Ovary (tissue), 9 donors: ENCODE data around the gene OCA2. TPM values are rescaled to one million over a fixed set of nuclear protein-coding genes. Genes with fewer than 3 reads are reported as not detected.
"Not testable (repeated sequence)": the region's sequence is repeated elsewhere in the genome, so short reads cannot be mapped to it uniquely, and the experiment has no call there.

Experiments used
- DNase-seq, 5 donors: peaks; one replicate each; pipeline ENCODE4 v3.0.0-alpha.2; 2019 to 2020
- H3K27ac ChIP-seq, 2 donors: fragments of 200-600 bp; one replicate each; pipeline versions ENCODE4 v1.5.1 to v1.8.0; 2019 to 2022
- H3K27me3 ChIP-seq: fragments of 200-600 bp; one replicate; pipeline ENCODE4 v1.8.0; 2022
- H3K36me3 ChIP-seq: fragments of 200-600 bp; sonication (generic); one replicate; pipeline ENCODE4 v1.5.1; 2019
- H3K4me1 ChIP-seq: one replicate; pipeline ENCODE4 v1.8.1; 2013; ENCODE audit warnings: mild to moderate bottlenecking, moderate library complexity; ENCODE audit not compliant: insufficient read depth
- H3K4me3 ChIP-seq: fragments of 200-600 bp; sonication (generic); one replicate; pipeline ENCODE4 v1.5.1; 2017
- H3K9me3 ChIP-seq, 2 donors: fragments of 200-600 bp in 1 of 2; sonication (generic) in 1 of 2; one replicate each; pipeline versions ENCODE4 v1.5.1 to v1.8.1; 2013 to 2019; ENCODE audit warnings: mild to moderate bottlenecking in 1 of 2, moderate library complexity in 1 of 2
- CTCF ChIP-seq, 3 donors: fragments of 450-650 bp in 2 of 3; fragments of 200-600 bp in 1 of 3; IDR thresholded peaks; one replicate each; pipeline versions ENCODE4 v1.5.1 to v1.8.0; 2016 to 2022; ENCODE audit warnings: antibody characterized with exemption in 3 of 3, mild to moderate bottlenecking in 1 of 3
- EP300 ChIP-seq: sonication (generic); formaldehyde crosslinking; IDR thresholded peaks from one replicate; pipeline ENCODE4 v1.6.1; 2017; ENCODE audit warnings: antibody characterized with exemption
- POLR2A ChIP-seq: fragments of 450-650 bp; IDR thresholded peaks from one replicate; pipeline ENCODE4 v1.6.1; 2017; ENCODE audit warnings: antibody characterized with exemption, mild to moderate bottlenecking, moderate library complexity
- WGBS, 3 donors: extraction: QIAGEN DNeasy Blood & Tissue Kit in 1 of 3; methylation state at CpG; one replicate each; pipeline versions ENCODE4 v1.1.5 to v1.1.7; 2013 to 2017; 5-methylcytosine and 5-hydroxymethylcytosine counted together
- intact Hi-C, 4 donors: fragments of 100-400 bp; cut with DNase I; formaldehyde crosslinking; loops; one replicate each; pipeline versions ENCODE4 v1.11.0 to v1.15.1; 2022 to 2023
- polyA plus RNA-seq, 2 donors: library from polyadenylated mRNA; stranded (reverse); fragments of 200-250 nt in 1 of 2; fragments of 350-450 nt in 1 of 2; fragmentation: Illumina TruSeq in 1 of 2; extraction: RNeasy Lipid Tissue Mini Kit (QIAGEN cat#74804) in 1 of 2; gene quantifications; one replicate each; pipeline ENCODE4 v1.2.3, GENCODE V29; 2013 to 2014
- total RNA-seq, 7 donors: library from RNA; depleted of rRNA in 2 of 7; stranded (reverse); fragments of >200 nt in 2 of 7; fragmentation: NEBNext Ultra II Directional in 3 of 7; extraction: Animal tissue kit (Norgen Biotek cat#: 25700) in 3 of 7; gene quantifications; one replicate each; pipeline versions ENCODE4 v1.1.0 to v1.2.4, GENCODE V29; 2016 to 2023
- donor health status: DM: no; HTN: no; CAD: no; lungs with moderate emphysema.
- donor health status: DM: no; HTN: no; CAD: no.
- donor health status: Bipolar disorder and iron deficiency.
- donor health status: DM: yes; HTN: yes; CAD: no.
- donor health status: DM: no; HTN: no; CAD: no.
- donor health status: DM: yes; HTN: yes; CAD: no.

Gene OCA2
- total and polyA plus RNA-seq, 9 donors: 0.31 to 3.5 (median 0.68) TPM; not detected in 1

- Histone ChIP-seq H3K4me3 (no peak overlapping the region), H3K36me3 (no peaks in the 10 kb centered on the region), H3K27ac (no peak overlapping the region), H3K27me3 (no peaks in the 10 kb centered on the region), H3K9me3 (no peaks in the 10 kb centered on the region), H3K4me1 (no peaks in the 10 kb centered on the region)
- intact Hi-C loops: no loop called here
- no peak for TF ChIP-seq POLR2A
- TF ChIP-seq CTCF (IDR thresholded peaks at IDR 0.05): no peak
- no peak for TF ChIP-seq EP300
- no peak for DNase-seq
- 79 to 81% (median 80%) methylated on average over 1 of the region's 1 CpG for WGBS, 3 donors
Measured at GRCh38 chr15:27961801-27962200, 137.3 kb downstream of the OCA2 start.

GRCh38 chr15:27958911-27959578 is 140.1 kb downstream of the OCA2 start:
- Histone ChIP-seq H3K9me3 (no peaks in the 10 kb centered on the region), H3K4me1 (no peaks in the 10 kb centered on the region), H3K27ac (no peak overlapping the region), H3K27me3 (no peaks in the 10 kb centered on the region), H3K36me3 (no peaks in the 10 kb centered on the region), H3K4me3 (no peak overlapping the region)
- intact Hi-C loops: no loop called here
- WGBS, 3 donors: 51 to 57% (median 53%) methylated on average over 10 of the region's 10 CpGs
- no peak for DNase-seq
- no peak for TF ChIP-seq EP300
- no peak for TF ChIP-seq CTCF (IDR thresholded peaks at IDR 0.05)
- TF ChIP-seq POLR2A: no peak

- H3K36me3 ChIP-seq: no peaks in the 10 kb centered on the region
- 26 to 37% (median 30%) methylated on average over 8 of the region's 8 CpGs for WGBS, 3 donors
- DNase-seq: no peak
- H3K4me3 ChIP-seq: no peak overlapping the region
- H3K27me3 ChIP-seq: no peaks in the 10 kb centered on the region
- H3K4me1 ChIP-seq: no peaks in the 10 kb centered on the region
- intact Hi-C loops: no loop called here
- no peaks in the 10 kb centered on the region for H3K9me3 ChIP-seq
- H3K27ac ChIP-seq: no peak overlapping the region
- no peak for TF ChIP-seq CTCF (IDR thresholded peaks at IDR 0.05)
- no peak for TF ChIP-seq POLR2A
- no peak for TF ChIP-seq EP300
Measured at GRCh38 chr15:27956285-27956684, 142.8 kb downstream of the OCA2 start.

- Histone ChIP-seq H3K36me3 (no peaks in the 10 kb centered on the region), H3K9me3 (no peaks in the 10 kb centered on the region), H3K4me3 (no peak overlapping the region), H3K27ac (no peak overlapping the region), H3K4me1 (no peaks in the 10 kb centered on the region), H3K27me3 (no peaks in the 10 kb centered on the region)
- TF ChIP-seq POLR2A: no peak
- no peak for TF ChIP-seq CTCF (IDR thresholded peaks at IDR 0.05)
- TF ChIP-seq EP300: no peak
- intact Hi-C loops: no loop called here
- WGBS, 3 donors: 92 to 95% (median 95%) methylated on average over 10 of the region's 10 CpGs
- no peak for DNase-seq
Measured at GRCh38 chr15:27955087-27955486, 144.0 kb downstream of the OCA2 start.

- WGBS, 3 donors: 90 to 96% (median 95%) methylated on average over 6 of the region's 6 CpGs
- H3K36me3 ChIP-seq, H3K4me1 ChIP-seq, intact Hi-C loops, DNase-seq, H3K27me3 ChIP-seq, H3K9me3 ChIP-seq, H3K4me3 ChIP-seq, H3K27ac ChIP-seq: not testable (repeated sequence)
Measured at GRCh38 chr15:27952593-27952992, 146.5 kb downstream of the OCA2 start.
